IMR-90 (cell line): Measurements from ENCODE around the gene IGLON5. TPM values are rescaled to one million over a fixed set of nuclear protein-coding genes. Genes with fewer than 3 reads are reported as not detected.

Experiments used
- ATAC-seq: fragments of 200-7000 bp; cut with Tn5 transposase; 2 replicates; pipeline ENCODE4 v1.9.1; 2020; ENCODE audit warnings: low read depth, mild to moderate bottlenecking, moderate library complexity
- BruUV-seq: library from RNA; stranded (reverse); fragments of 400-500 nt; replicated peaks from 2 replicates; lab custom pipeline; 2021; lab: Mats Ljungman, UMichigan
- CTCF ChIA-PET: fragments of 300-600 bp; formaldehyde crosslinking; extraction: SDS; loops from one replicate; lab custom pipeline; 2021; ENCODE audit warnings: antibody characterized with exemption; lab: Yijun Ruan, JAX
- POLR2A ChIA-PET: fragments of 300-600 bp; sonication (Branson Sonifier 250); formaldehyde crosslinking; loops from one replicate; lab custom pipeline; 2022; ENCODE audit warnings: antibody characterized with exemption; ENCODE audit not compliant: unreplicated experiment; lab: Charles Lee
- DNase-seq: peaks from one replicate; pipeline ENCODE4 v3.0.0; 2013
- H2AFZ ChIP-seq: replicated peaks from 2 replicates; pipeline ENCODE3; 2013; ENCODE audit warnings: low read length, mild to moderate bottlenecking; ENCODE audit not compliant: poor library complexity
- H2AK5ac ChIP-seq: 2 replicates; pipeline ENCODE4 v1.6.1; 2013; ENCODE audit warnings: low read depth, low read length, inconsistent platforms
- H2AK9ac ChIP-seq: replicated peaks from 2 replicates; pipeline ENCODE3; 2013; ENCODE audit warnings: mild to moderate bottlenecking, low read depth, low read length, moderate library complexity; ENCODE audit not compliant: poor library complexity
- H2BK120ac ChIP-seq: 2 replicates; pipeline ENCODE4 v1.6.1; 2013; ENCODE audit warnings: low read depth, low read length, inconsistent platforms
- H2BK15ac ChIP-seq: 3 replicates; pipeline ENCODE4 v1.6.1; 2013; ENCODE audit warnings: low read depth, low read length, inconsistent platforms
- H2BK20ac ChIP-seq: 2 replicates; pipeline ENCODE4 v1.6.1; 2013; ENCODE audit warnings: low read depth, mild to moderate bottlenecking, inconsistent platforms, low read length, moderate library complexity
- H2BK5ac ChIP-seq: 2 replicates; pipeline ENCODE4 v1.6.1; 2013; ENCODE audit warnings: mild to moderate bottlenecking, low read depth, low read length, inconsistent platforms; ENCODE audit not compliant: poor library complexity, severe bottlenecking
- H3K14ac ChIP-seq: replicated peaks from 2 replicates; pipeline ENCODE4 v1.6.1; 2013; ENCODE audit warnings: low read depth, low read length, inconsistent platforms
- H3K18ac ChIP-seq: 2 replicates; pipeline ENCODE4 v1.6.1; 2013; ENCODE audit warnings: low read depth, low read length, control low read depth
- H3K23ac ChIP-seq: 2 replicates; pipeline ENCODE4 v1.6.1; 2013; ENCODE audit warnings: low read depth, low read length, inconsistent platforms
- H3K27ac ChIP-seq: 2 replicates; pipeline ENCODE4 v1.5.1; 2013; ENCODE audit warnings: mild to moderate bottlenecking, control low read depth, low read length; ENCODE audit not compliant: insufficient read depth
- H3K27me3 ChIP-seq: 2 replicates; pipeline ENCODE4 v1.6.1; 2013; ENCODE audit warnings: low read length; ENCODE audit not compliant: control insufficient read depth, insufficient read depth
- H3K36me3 ChIP-seq: 2 replicates; pipeline ENCODE4 v1.6.1; 2013; ENCODE audit warnings: low read length, mixed read lengths; ENCODE audit not compliant: control insufficient read depth, insufficient read depth
- H3K4ac ChIP-seq: 2 replicates; pipeline ENCODE4 v1.6.1; 2013; ENCODE audit warnings: low read depth, low read length, inconsistent platforms
- H3K4me1 ChIP-seq: 2 replicates; pipeline ENCODE4 v1.6.1; 2013; ENCODE audit warnings: low read length, mixed read lengths; ENCODE audit not compliant: control insufficient read depth, insufficient read depth
- H3K4me2 ChIP-seq: 2 replicates; pipeline ENCODE4 v1.6.1; 2013; ENCODE audit warnings: low read depth, mild to moderate bottlenecking, control low read depth, low read length, moderate library complexity
- H3K4me3 ChIP-seq: 2 replicates; pipeline ENCODE4 v1.5.1; 2013; ENCODE audit warnings: low read depth, mild to moderate bottlenecking, control low read depth, low read length, moderate library complexity; ENCODE audit not compliant: insufficient read depth
- H3K56ac ChIP-seq: 2 replicates; pipeline ENCODE4 v1.6.1; 2013; ENCODE audit warnings: low read length, inconsistent platforms; ENCODE audit not compliant: insufficient read depth; ENCODE audit errors: extremely low read depth
- H3K79me1 ChIP-seq, 2 experiments: 2 replicates each; pipeline ENCODE4 v1.6.1; 2013; ENCODE audit warnings: low read length in 2 of 2, inconsistent platforms in 1 of 2, low read depth in 1 of 2
- H3K9ac ChIP-seq: 2 replicates; pipeline ENCODE4 v1.6.1; 2013; ENCODE audit warnings: low read depth, low read length, control low read depth
- H3K9me1 ChIP-seq: 2 replicates; pipeline ENCODE4 v1.6.1; 2013; ENCODE audit warnings: low read length, inconsistent platforms; ENCODE audit not compliant: insufficient read depth
- H3K9me3 ChIP-seq: 2 replicates; pipeline ENCODE4 v1.6.1; 2013; ENCODE audit warnings: low read length; ENCODE audit not compliant: control insufficient read depth, insufficient read depth
- H4K20me1 ChIP-seq: 2 replicates; pipeline ENCODE4 v1.6.1; 2013; ENCODE audit warnings: low read length, inconsistent platforms; ENCODE audit not compliant: insufficient read depth
- H4K5ac ChIP-seq: 2 replicates; pipeline ENCODE4 v1.6.1; 2013; ENCODE audit warnings: mild to moderate bottlenecking, low read depth, low read length, control low read depth
- H4K8ac ChIP-seq, 2 experiments: 2 replicates each; pipeline ENCODE4 v1.6.1; 2013; ENCODE audit warnings: low read depth in 2 of 2, low read length in 2 of 2, control low read depth in 1 of 2, inconsistent platforms in 1 of 2
- H4K91ac ChIP-seq: 2 replicates; pipeline ENCODE4 v1.6.1; 2013; ENCODE audit warnings: low read depth, low read length, inconsistent platforms; ENCODE audit not compliant: insufficient read depth
- BHLHE40 ChIP-seq: fragments of 150-350 bp; IDR thresholded peaks from 2 replicates; pipeline ENCODE4 v1.6.1; 2016; ENCODE audit warnings: mild to moderate bottlenecking, low read depth, low read length
- CEBPB ChIP-seq: IDR thresholded peaks from 2 replicates; pipeline ENCODE4 v1.6.1; 2012; ENCODE audit warnings: low read depth, low read length, improper control_type of control experiment
- CHD1 ChIP-seq: IDR thresholded peaks from 2 replicates; pipeline ENCODE4 v1.6.1; 2012; ENCODE audit warnings: low read depth, low read length, improper control_type of control experiment
- CTCF ChIP-seq: conservative IDR thresholded peaks from 2 replicates; pipeline ENCODE4 v1.5.1; 2012; ENCODE audit warnings: mild to moderate bottlenecking, low read depth, low read length, improper control_type of control experiment
- ELK1 ChIP-seq: fragments of 150-350 bp; IDR thresholded peaks from 2 replicates; pipeline ENCODE4 v1.6.1; 2016; ENCODE audit warnings: low read depth, mild to moderate bottlenecking, low read length, moderate library complexity, borderline replicate concordance
- FOS ChIP-seq: fragments of 150-350 bp; IDR thresholded peaks from 2 replicates; pipeline ENCODE4 v1.6.1; 2016; ENCODE audit warnings: low read depth, low read length
- MAFK ChIP-seq: IDR thresholded peaks from 2 replicates; pipeline ENCODE4 v1.6.1; 2012; ENCODE audit warnings: low read depth, low read length, improper control_type of control experiment
- MAZ ChIP-seq: IDR thresholded peaks from 2 replicates; pipeline ENCODE4 v1.6.1; 2012; ENCODE audit warnings: low read depth, mild to moderate bottlenecking, low read length, improper control_type of control experiment, moderate library complexity, borderline replicate concordance
- MXI1 ChIP-seq: IDR thresholded peaks from 2 replicates; pipeline ENCODE4 v1.6.1; 2012; ENCODE audit warnings: low read depth, mild to moderate bottlenecking, low read length, moderate library complexity, borderline replicate concordance
- NFE2L2 ChIP-seq: fragments of 150-350 bp; IDR thresholded peaks from 2 replicates; pipeline ENCODE4 v1.6.1; 2016; ENCODE audit warnings: low read depth, mild to moderate bottlenecking, low read length
- POLR2A ChIP-seq: IDR thresholded peaks from 2 replicates; pipeline ENCODE4 v1.6.1; 2012; ENCODE audit warnings: mild to moderate bottlenecking, low read depth, low read length
- RAD21 ChIP-seq: IDR thresholded peaks from 2 replicates; pipeline ENCODE4 v1.6.1; 2012; ENCODE audit warnings: low read length, improper control_type of control experiment
- RCOR1 ChIP-seq: IDR thresholded peaks from 2 replicates; pipeline ENCODE4 v1.6.1; 2012; ENCODE audit warnings: mild to moderate bottlenecking, low read length, improper control_type of control experiment; ENCODE audit not compliant: insufficient replicate concordance
- RFX5 ChIP-seq: IDR thresholded peaks from 2 replicates; pipeline ENCODE4 v1.8.0; 2012; ENCODE audit warnings: low read depth, mild to moderate bottlenecking, low read length, moderate library complexity
- SMC3 ChIP-seq: fragments of 150-350 bp; IDR thresholded peaks from 2 replicates; pipeline ENCODE4 v1.6.1; 2016; ENCODE audit warnings: low read depth, mild to moderate bottlenecking, antibody characterized with exemption, low read length, moderate library complexity
- WGBS, 2 experiments: methylation state at CpG; one replicate each; pipeline versions ENCODE4 v1.1.5 to v1.1.7; 2013; ENCODE audit warnings: missing lambda C conversion rate in 2 of 2; ENCODE audit not compliant: insufficient read length in 1 of 2; ENCODE audit errors: extremely low coverage in 2 of 2; 5-methylcytosine and 5-hydroxymethylcytosine counted together
- dilution Hi-C: fragments of 300-500 bp; cut with HindIII; formaldehyde crosslinking; loops from one replicate; pipeline ENCODE4 v1.14.3; 2018; ENCODE audit warnings: low sequenced_read_pairs; ENCODE audit not compliant: unreplicated experiment
- in situ Hi-C: fragments of 300-500 bp; cut with MboI; formaldehyde crosslinking; loops from 3 replicates; pipeline ENCODE4 v1.14.3; 2019; ENCODE audit warnings: low sequenced_read_pairs, inconsistent platforms, mixed read lengths
- intact Hi-C: fragments of 100-400 bp; cut with micrococcal nuclease; formaldehyde crosslinking; loops from 2 replicates; pipeline ENCODE4 v1.10.0; 2022
- polyA plus RNA-seq, 3 experiments: library from polyadenylated mRNA; depleted of rRNA; stranded (reverse); fragments of >200 nt; gene quantifications; 2 replicates each; pipeline ENCODE4 v1.2.3, GENCODE V29; 2012; ENCODE audit warnings: low replicate concordance in 1 of 3
- total RNA-seq: library from RNA; depleted of rRNA; stranded (reverse); fragments of >200 nt; gene quantifications from 2 replicates; pipeline ENCODE4 v1.2.3, GENCODE V29; 2012
- TF ChIP-seq, protein P1 (sequence below): fragments of 150-350 bp; IDR thresholded peaks from 2 replicates; pipeline ENCODE4 v1.6.1; 2017; ENCODE audit warnings: mild to moderate bottlenecking, antibody characterized with exemption, low read length, low read depth

Gene IGLON5
- total and polyA plus RNA-seq, 2 of the 4 experiments (the other 2 are of a cell fraction), result not detected

DNA sequence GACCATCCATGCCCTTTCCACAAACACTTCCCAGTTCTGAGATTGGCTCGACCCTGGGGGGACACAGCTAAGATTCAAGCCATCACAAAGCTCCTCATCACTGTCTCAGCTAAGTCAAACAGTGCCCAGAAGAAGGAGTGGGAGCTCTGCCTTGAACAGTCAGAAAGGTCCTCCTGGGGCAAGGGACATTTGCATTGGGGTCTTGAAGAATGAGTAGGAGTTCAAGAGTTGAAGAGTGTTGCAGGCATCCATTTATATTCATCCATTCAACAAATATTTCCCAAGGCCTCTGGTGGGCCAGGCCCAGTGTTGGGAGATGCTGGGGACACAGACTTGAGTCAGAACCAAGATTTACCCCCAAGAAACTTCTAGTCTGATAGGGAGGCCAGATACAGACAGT, 6.5 kb downstream of the IGLON5 start:
- Histone ChIP-seq H3K4me3 (no peak overlapping the region), H3K36me3 (no peaks in the 10 kb centered on the region), H3K27me3 (no peaks in the 10 kb centered on the region; the same call in 1 of the 2 replicates), H4K8ac (no peak overlapping the region), H3K9ac (no peak overlapping the region), H3K14ac (no peak overlapping the region), H2AK5ac (no peak overlapping the region), H2AK9ac (no peak overlapping the region), H3K79me1 (no peaks in the 10 kb centered on the region), H3K4me1 (no peaks in the 10 kb centered on the region), H3K18ac (no peak overlapping the region), H3K9me3 (0 out of 2 replicates have a peak, but pooled peaks cover 2% of the 10 kb centered on the region), H2BK5ac (no peak overlapping the region), H3K23ac (no peak overlapping the region), H4K20me1 (no peaks in the 10 kb centered on the region), H4K91ac (no peak overlapping the region), H4K5ac (no peak overlapping the region), H3K56ac (no peak overlapping the region), H2AFZ (no peak overlapping the region), H3K27ac (no peak overlapping the region), H3K9me1 (no peaks in the 10 kb centered on the region), H2BK20ac (no peak overlapping the region), H2BK120ac (no peak overlapping the region), H3K4ac (no peak overlapping the region), H2BK15ac (no peak overlapping the region), H3K4me2 (no peak overlapping the region)
- in situ Hi-C loops (no loop called here), dilution Hi-C loops (no loop called here), intact Hi-C loops (no loop called here)
- no peak for DNase-seq
- no CpG with 5 or more reads among the region's 1 CpG for WGBS, 2 experiments
- ChIA-PET POLR2A (no interaction called here), CTCF (no interaction called here)
- TF ChIP-seq ELK1 (no peak), MXI1 (no peak), RFX5 (no peak), FOS (no peak), NFE2L2 (no peak), MAFK (no peak), CTCF (no peak), CHD1 (no peak), BHLHE40 (no peak), POLR2A (no peak), CEBPB (no peak), SMC3 (no peak), RAD21 (no peak), MAZ (no peak), RCOR1 (no peak)
- TF ChIP-seq, protein P1, sequence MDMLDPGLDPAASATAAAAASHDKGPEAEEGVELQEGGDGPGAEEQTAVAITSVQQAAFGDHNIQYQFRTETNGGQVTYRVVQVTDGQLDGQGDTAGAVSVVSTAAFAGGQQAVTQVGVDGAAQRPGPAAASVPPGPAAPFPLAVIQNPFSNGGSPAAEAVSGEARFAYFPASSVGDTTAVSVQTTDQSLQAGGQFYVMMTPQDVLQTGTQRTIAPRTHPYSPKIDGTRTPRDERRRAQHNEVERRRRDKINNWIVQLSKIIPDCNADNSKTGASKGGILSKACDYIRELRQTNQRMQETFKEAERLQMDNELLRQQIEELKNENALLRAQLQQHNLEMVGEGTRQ, result no peak
- BruUV-seq, result no TSS peak
- ATAC-seq, result no peak
